Uterus (tissue), 4 donors: Measurements from ENCODE around the gene MRPS35. TPM values are rescaled to one million over a fixed set of nuclear protein-coding genes. Genes with fewer than 3 reads are reported as not detected.

Source experiments
- DNase-seq, 2 donors: peaks; one replicate each; pipeline ENCODE4 v3.0.0-alpha.2; 2019 to 2020
- H3K27ac ChIP-seq, 2 donors: fragments of 200-600 bp; sonication (generic); 1 replicate in 1 of 2; 2 replicates in 1 of 2; pipeline ENCODE4 v1.5.1; 2016 to 2018
- H3K27me3 ChIP-seq, 2 donors: fragments of 200-600 bp; sonication (generic); one replicate each; pipeline ENCODE4 v1.5.1; 2018 to 2019; ENCODE audit warnings: control low read depth in 1 of 2
- H3K36me3 ChIP-seq, 2 donors: fragments of 200-600 bp; sonication (generic); one replicate each; pipeline ENCODE4 v1.5.1; 2019; ENCODE audit warnings: control low read depth in 1 of 2
- H3K4me1 ChIP-seq, 2 donors: fragments of 200-600 bp; sonication (generic); one replicate each; pipeline ENCODE4 v1.5.1; 2018 to 2019; ENCODE audit warnings: control low read depth in 1 of 2
- H3K4me3 ChIP-seq, 2 donors: fragments of 200-600 bp; sonication (generic); 1 replicate in 1 of 2; 2 replicates in 1 of 2; pipeline ENCODE4 v1.5.1; 2018 to 2019; ENCODE audit warnings: mild to moderate bottlenecking in 1 of 2
- H3K9me3 ChIP-seq, 2 donors: fragments of 200-600 bp; sonication (generic); one replicate each; pipeline ENCODE4 v1.5.1; 2019; ENCODE audit warnings: control low read depth in 1 of 2
- POLR2A ChIP-seq, 2 donors: fragments of 450-650 bp; IDR thresholded peaks; one replicate each; pipeline ENCODE4 v1.6.1; 2016; ENCODE audit warnings: antibody characterized with exemption in 2 of 2, mild to moderate bottlenecking in 1 of 2, moderate library complexity in 1 of 2
- intact Hi-C: fragments of 100-400 bp; cut with DNase I; formaldehyde crosslinking; loops from one replicate; pipeline ENCODE4 v1.15.1; 2023; ENCODE audit warnings: low total_unique reads
- total RNA-seq, 4 donors: library from RNA; depleted of rRNA in 3 of 4; stranded (reverse); fragments of >200 nt in 3 of 4; gene quantifications; one replicate each; pipeline versions ENCODE4 v1.1.0 to v1.2.4, GENCODE V29; 2014 to 2023
- TF ChIP-seq, protein P1 (sequence below), 4 experiments: fragments of 200-600 bp in 2 of 4; fragments of 450-650 bp in 2 of 4; sonication (generic) in 2 of 4; IDR thresholded peaks; one replicate each; pipeline ENCODE4 v1.5.1; 2016 to 2019; ENCODE audit warnings: antibody characterized with exemption in 4 of 4, mild to moderate bottlenecking in 2 of 4, moderate library complexity in 1 of 4
- donor health status: DM: yes; HTN: yes; CAD: no.

The MRPS35 gene
- total RNA-seq, 4 donors from 2014 or later = 40.9 to 66.9 (median 55.9) TPM

DNA sequence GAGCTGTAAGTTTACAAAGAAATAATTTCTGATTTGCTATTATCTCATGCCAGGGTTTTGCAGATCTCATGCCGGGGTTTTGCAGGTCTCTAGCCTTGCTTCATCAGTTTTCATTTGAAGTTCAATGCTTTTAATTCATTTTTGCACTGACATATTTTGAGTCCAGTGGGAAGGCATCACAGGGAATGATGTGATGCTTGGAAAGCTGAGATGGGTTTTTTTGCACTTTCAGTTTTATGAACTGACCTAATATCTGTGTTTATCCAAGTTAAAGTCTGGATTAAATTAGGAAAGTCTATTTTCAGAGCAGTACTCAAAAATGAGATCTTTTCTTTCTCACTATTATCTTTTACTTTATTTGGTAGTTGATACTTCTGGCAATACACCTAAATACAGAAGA, 38.0 kb upstream of the MRPS35 start:
- DNase-seq = no peak
- Histone ChIP-seq H3K27me3 (no peaks in the 10 kb centered on the region), H3K36me3 (no peaks in the 10 kb centered on the region), H3K9me3 (no peaks in the 10 kb centered on the region), H3K4me1 (peaks cover 0 to 4% of the 10 kb centered on the region in 2 donors), H3K27ac (peak overlapping the region in 1 of 2 donors; percentile 65), H3K4me3 (no peak overlapping the region)
- TF ChIP-seq, protein P1, sequence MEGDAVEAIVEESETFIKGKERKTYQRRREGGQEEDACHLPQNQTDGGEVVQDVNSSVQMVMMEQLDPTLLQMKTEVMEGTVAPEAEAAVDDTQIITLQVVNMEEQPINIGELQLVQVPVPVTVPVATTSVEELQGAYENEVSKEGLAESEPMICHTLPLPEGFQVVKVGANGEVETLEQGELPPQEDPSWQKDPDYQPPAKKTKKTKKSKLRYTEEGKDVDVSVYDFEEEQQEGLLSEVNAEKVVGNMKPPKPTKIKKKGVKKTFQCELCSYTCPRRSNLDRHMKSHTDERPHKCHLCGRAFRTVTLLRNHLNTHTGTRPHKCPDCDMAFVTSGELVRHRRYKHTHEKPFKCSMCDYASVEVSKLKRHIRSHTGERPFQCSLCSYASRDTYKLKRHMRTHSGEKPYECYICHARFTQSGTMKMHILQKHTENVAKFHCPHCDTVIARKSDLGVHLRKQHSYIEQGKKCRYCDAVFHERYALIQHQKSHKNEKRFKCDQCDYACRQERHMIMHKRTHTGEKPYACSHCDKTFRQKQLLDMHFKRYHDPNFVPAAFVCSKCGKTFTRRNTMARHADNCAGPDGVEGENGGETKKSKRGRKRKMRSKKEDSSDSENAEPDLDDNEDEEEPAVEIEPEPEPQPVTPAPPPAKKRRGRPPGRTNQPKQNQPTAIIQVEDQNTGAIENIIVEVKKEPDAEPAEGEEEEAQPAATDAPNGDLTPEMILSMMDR (IDR thresholded peaks at IDR 0.05) = no peak
- no peak for TF ChIP-seq POLR2A (IDR thresholded peaks at IDR 0.05)
- intact Hi-C loops = no loop called here

DNA sequence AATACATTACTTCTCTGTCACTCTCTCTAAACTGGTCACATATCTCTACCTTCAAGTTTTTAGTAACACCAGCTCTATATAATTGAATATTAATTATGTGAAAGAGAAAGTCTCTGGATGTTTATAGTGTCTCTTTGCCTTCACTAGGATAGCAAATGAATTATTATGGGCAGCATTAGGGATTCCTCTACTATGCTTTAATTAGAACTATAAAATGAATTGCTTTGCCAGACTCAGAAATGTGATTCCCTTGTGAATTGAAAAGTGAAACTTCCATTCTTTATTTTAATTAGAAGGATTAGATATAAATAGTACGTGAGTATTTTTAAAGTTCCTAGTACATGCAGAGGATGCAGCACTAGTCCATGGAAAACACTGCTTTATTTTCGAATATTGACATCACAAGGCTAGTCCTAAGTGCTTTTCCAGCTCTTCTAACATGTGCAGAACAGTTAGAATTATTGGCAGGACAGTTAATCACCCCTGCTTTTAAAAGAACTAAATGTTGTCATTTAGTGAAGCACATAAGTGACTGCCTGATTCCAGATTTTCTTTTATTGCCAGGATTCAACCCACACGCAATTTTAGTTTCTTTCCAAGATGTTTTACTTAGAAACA, 37.4 kb upstream of the MRPS35 start:
- TF ChIP-seq, protein P1 (IDR thresholded peaks at IDR 0.05) = no peak
- no peak for TF ChIP-seq POLR2A (IDR thresholded peaks at IDR 0.05)
- DNase-seq = no peak
- H3K27ac ChIP-seq = peak overlapping the region in 1 of 2 donors; percentile 65
- peaks cover 0 to 4% of the 10 kb centered on the region in 2 donors for H3K4me1 ChIP-seq
- intact Hi-C loops = no loop called here
- H3K27me3 ChIP-seq = no peaks in the 10 kb centered on the region
- no peak overlapping the region for H3K4me3 ChIP-seq
- H3K9me3 ChIP-seq = no peaks in the 10 kb centered on the region
- H3K36me3 ChIP-seq = no peaks in the 10 kb centered on the region

DNA sequence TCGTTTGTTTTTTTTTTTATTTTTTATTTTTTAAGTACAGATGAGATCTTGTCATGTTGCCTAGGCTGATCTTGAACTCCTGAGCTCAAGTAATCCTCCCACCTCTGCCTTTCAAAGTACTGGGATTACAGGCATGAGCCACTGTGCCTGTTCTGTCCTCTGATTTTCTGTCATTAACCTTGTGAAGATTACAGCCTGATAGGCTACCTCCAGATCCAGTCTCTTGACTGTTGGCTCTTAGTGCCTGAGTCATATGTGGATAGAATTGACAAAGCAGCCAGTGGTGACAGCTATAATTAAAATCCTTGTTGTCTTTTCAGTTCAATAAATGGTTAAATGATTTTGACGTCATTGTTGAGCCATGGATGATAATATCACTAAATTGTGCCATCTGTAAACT, 35.6 kb upstream of the MRPS35 start:
- intact Hi-C loops = no loop called here
- TF ChIP-seq, protein P1 (IDR thresholded peaks at IDR 0.05) = no peak
- no peak for TF ChIP-seq POLR2A (IDR thresholded peaks at IDR 0.05)
- Histone ChIP-seq H3K27me3 (no peaks in the 10 kb centered on the region), H3K4me1 (peaks cover 0 to 4% of the 10 kb centered on the region in 2 donors), H3K9me3 (no peaks in the 10 kb centered on the region), H3K36me3 (no peaks in the 10 kb centered on the region), H3K27ac (no peak overlapping the region), H3K4me3 (no peak overlapping the region)
- no peak for DNase-seq

DNA sequence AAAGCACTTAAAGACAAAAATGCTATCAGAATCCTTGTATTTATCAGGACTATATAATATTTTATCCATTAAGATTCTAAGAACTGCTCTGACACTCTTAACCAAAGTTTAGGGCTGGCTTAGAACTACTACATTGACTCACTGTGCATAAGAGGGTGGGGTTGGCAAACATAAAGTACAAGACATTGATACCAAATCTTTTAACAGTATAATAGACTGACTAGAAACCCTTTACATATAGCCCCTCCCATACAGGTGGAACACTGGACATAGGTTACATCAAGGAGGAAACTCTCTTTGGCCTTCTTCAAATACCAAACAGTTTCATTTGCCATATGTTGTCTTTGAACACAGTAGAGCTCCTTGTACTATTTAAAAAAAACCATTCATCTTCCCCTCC, 30.0 kb upstream of the MRPS35 start:
- Histone ChIP-seq H3K4me3 (no peak overlapping the region), H3K36me3 (no peaks in the 10 kb centered on the region), H3K9me3 (no peaks in the 10 kb centered on the region), H3K27ac (no peak overlapping the region), H3K4me1 (no peaks in the 10 kb centered on the region), H3K27me3 (no peaks in the 10 kb centered on the region)
- DNase-seq = no peak
- TF ChIP-seq, protein P1 (IDR thresholded peaks at IDR 0.05) = no peak
- TF ChIP-seq POLR2A (IDR thresholded peaks at IDR 0.05) = no peak
- intact Hi-C loops = no loop called here

DNA sequence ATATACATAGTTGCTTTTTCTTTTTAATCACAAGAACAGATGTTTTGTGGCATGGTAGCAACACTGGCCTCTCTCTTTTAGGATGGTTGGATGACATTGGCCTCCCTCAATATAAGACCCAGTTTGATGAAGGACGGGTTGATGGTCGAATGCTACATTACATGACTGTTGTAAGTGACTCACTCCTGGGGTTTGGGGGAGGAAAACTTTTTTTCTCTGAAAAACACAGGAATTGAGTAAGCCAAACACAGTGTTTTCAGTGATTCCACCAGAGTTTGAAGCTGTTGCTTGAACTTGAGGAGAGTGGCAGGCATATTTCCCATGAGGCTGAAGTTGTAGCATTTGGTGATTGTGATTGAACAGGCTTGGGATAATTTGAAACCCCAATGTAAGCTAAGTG, 28.1 kb upstream of the MRPS35 start:
- TF ChIP-seq POLR2A (IDR thresholded peaks at IDR 0.05) = no peak
- TF ChIP-seq, protein P1 (IDR thresholded peaks at IDR 0.05) = no peak
- Histone ChIP-seq H3K4me3 (no peak overlapping the region), H3K36me3 (no peaks in the 10 kb centered on the region), H3K27ac (no peak overlapping the region), H3K27me3 (no peaks in the 10 kb centered on the region), H3K9me3 (no peaks in the 10 kb centered on the region), H3K4me1 (no peaks in the 10 kb centered on the region)
- DNase-seq = no peak
- intact Hi-C loops = no loop called here
